Gastrocnemius medialis (tissue), 4 donors: ENCODE data around the gene PCSK5.

Experiments used
- CTCF ChIP-seq, 5 experiments: fragments of 450-650 bp in 3 of 5; fragments of 200-600 bp in 2 of 5; sonication (generic) in 2 of 5; IDR thresholded peaks in 4 of 5; conservative IDR thresholded peaks in 1 of 5; 1 replicate in 4 of 5; 2 replicates in 1 of 5; pipeline ENCODE4 v1.5.1; 2016 to 2019; ENCODE audit warnings: antibody characterized with exemption in 5 of 5, mild to moderate bottlenecking in 3 of 5, moderate library complexity in 3 of 5
- POLR2A ChIP-seq, 2 donors: fragments of 450-650 bp; IDR thresholded peaks; one replicate each; pipeline ENCODE4 v1.6.1; 2017; ENCODE audit warnings: antibody characterized with exemption in 2 of 2, mild to moderate bottlenecking in 2 of 2, moderate library complexity in 2 of 2

- TF ChIP-seq CTCF (IDR thresholded peaks at IDR 0.05 in 4 of 5, conservative IDR thresholded peaks at IDR 0.05 in 1 of 5) (no peak), POLR2A (IDR thresholded peaks at IDR 0.05) (no peak)
Observed at GRCh38 chr9:76090909-76091308, 200.4 kb downstream of the PCSK5 start.
